ENCODE data around the gene LMO1. TPM values are rescaled to one million over a fixed set of nuclear protein-coding genes. Genes with fewer than 3 reads are reported as not detected.

The LMO1 gene
- total and polyA plus RNA-seq, 9 of the 15 experiments (the other 6 are each of a cell fraction or from before 2014, with no cell fraction given), result not detected

DNA sequence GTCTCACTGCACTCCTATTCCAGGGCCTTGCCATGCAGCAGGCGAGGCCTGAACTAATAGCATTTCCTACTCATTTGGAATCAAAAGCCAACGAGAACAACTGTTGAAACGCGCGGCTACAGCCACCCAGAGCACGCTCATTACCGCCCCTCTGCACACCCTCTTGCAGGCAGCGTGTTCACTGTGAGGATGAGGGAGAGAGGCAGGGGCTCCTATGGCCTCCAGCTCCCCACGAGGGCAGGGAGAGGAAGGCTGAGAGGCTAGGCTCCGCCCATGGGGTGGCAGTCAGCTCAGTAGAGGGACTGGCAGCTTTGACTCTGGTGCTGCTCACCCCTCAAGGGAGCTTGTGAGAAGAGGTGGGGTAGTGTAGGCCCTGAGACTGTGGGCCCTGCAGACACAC is 26.2 kb downstream of the LMO1 start:
- Histone ChIP-seq H3K9me1 (ENCODE audit: control insufficient read depth, insufficient read depth, low read length) (no peaks in the 10 kb centered on the region), H3K4me2 (ENCODE audit: insufficient read depth, low read length) (no peak overlapping the region), H4K20me1 (replicated peaks; ENCODE audit: control insufficient read depth, insufficient read depth, low read length) (no peaks in the 10 kb centered on the region), H2AFZ (ENCODE audit: low read depth, low read length) (no peak overlapping the region), H3K27ac (ENCODE audit: extremely low read depth, low read depth, low read length) (no peak overlapping the region), H3K9me3 (replicated peaks; ENCODE audit: control insufficient read depth, insufficient read depth, low read depth, low read length) (no peaks in the 10 kb centered on the region), H3K79me2 (ENCODE audit: control insufficient read depth, insufficient read depth, low read length) (no peaks in the 10 kb centered on the region), H3K4me1 (replicated peaks in 1 of 2; ENCODE audit: control insufficient read depth in 2 of 2, insufficient read depth in 2 of 2, low read length in 2 of 2) (no peaks in the 10 kb centered on the region; a peak in 1 of 5 replicates), H3K27me3 (ENCODE audit: control insufficient read depth in 2 of 2, insufficient read depth in 2 of 2, low read length in 2 of 2) (peaks cover 3 to 38% of the 10 kb centered on the region in 2 experiments; a peak in 3 of 5 replicates), H3K4me3 (no peak overlapping the region), H3K36me3 (ENCODE audit: control insufficient read depth, insufficient read depth, low read length) (no peaks in the 10 kb centered on the region), H3K9ac (ENCODE audit: insufficient read depth in 1 of 2, low read depth in 2 of 2, low read length in 2 of 2) (no peak overlapping the region; a peak in 1 of 4 replicates)
- intact Hi-C loops (cut with micrococcal nuclease) (no loop called here), in situ Hi-C loops (cut with MboI) (no loop called here)
- 5% methylated on average over 9 of the region's 10 CpGs for WGBS (ENCODE audit: insufficient coverage, low coverage, missing lambda C conversion rate)
- BruUV-seq (replicated peaks), result no TSS peak
- ChIA-PET CTCF (ENCODE audit: low intra/inter-chr PET ratio) (no interaction called here), POLR2A (interaction anchor here (0.6 kb wide), 1 partner anchor 12 kb away, joined by 3 read pairs; no protein-coding TSS in a partner anchor)
- ATAC-seq (no peak; the same call in 2 of the 3 replicates), FAIRE-seq (no peak), DNase-seq (ENCODE audit: extremely low read depth in 1 of 4, low spot score in 3 of 4) (no peak)
- TF ChIP-seq, protein P1, sequence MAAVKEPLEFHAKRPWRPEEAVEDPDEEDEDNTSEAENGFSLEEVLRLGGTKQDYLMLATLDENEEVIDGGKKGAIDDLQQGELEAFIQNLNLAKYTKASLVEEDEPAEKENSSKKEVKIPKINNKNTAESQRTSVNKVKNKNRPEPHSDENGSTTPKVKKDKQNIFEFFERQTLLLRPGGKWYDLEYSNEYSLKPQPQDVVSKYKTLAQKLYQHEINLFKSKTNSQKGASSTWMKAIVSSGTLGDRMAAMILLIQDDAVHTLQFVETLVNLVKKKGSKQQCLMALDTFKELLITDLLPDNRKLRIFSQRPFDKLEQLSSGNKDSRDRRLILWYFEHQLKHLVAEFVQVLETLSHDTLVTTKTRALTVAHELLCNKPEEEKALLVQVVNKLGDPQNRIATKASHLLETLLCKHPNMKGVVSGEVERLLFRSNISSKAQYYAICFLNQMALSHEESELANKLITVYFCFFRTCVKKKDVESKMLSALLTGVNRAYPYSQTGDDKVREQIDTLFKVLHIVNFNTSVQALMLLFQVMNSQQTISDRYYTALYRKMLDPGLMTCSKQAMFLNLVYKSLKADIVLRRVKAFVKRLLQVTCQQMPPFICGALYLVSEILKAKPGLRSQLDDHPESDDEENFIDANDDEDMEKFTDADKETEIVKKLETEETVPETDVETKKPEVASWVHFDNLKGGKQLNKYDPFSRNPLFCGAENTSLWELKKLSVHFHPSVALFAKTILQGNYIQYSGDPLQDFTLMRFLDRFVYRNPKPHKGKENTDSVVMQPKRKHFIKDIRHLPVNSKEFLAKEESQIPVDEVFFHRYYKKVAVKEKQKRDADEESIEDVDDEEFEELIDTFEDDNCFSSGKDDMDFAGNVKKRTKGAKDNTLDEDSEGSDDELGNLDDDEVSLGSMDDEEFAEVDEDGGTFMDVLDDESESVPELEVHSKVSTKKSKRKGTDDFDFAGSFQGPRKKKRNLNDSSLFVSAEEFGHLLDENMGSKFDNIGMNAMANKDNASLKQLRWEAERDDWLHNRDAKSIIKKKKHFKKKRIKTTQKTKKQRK (IDR thresholded peaks at IDR 0.05; ENCODE audit: borderline replicate concordance, low read depth, low read length), result no peak
- no peak for TF ChIP-seq KLF1 (tag; IDR thresholded peaks at IDR 0.05)
- TF ChIP-seq, protein P2, sequence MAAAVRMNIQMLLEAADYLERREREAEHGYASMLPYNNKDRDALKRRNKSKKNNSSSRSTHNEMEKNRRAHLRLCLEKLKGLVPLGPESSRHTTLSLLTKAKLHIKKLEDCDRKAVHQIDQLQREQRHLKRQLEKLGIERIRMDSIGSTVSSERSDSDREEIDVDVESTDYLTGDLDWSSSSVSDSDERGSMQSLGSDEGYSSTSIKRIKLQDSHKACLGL (CRISPR knock-in tag; IDR thresholded peaks at IDR 0.05; ENCODE audit: borderline replicate concordance, poor library complexity, severe bottlenecking), result no peak
- TF ChIP-seq, protein P3, sequence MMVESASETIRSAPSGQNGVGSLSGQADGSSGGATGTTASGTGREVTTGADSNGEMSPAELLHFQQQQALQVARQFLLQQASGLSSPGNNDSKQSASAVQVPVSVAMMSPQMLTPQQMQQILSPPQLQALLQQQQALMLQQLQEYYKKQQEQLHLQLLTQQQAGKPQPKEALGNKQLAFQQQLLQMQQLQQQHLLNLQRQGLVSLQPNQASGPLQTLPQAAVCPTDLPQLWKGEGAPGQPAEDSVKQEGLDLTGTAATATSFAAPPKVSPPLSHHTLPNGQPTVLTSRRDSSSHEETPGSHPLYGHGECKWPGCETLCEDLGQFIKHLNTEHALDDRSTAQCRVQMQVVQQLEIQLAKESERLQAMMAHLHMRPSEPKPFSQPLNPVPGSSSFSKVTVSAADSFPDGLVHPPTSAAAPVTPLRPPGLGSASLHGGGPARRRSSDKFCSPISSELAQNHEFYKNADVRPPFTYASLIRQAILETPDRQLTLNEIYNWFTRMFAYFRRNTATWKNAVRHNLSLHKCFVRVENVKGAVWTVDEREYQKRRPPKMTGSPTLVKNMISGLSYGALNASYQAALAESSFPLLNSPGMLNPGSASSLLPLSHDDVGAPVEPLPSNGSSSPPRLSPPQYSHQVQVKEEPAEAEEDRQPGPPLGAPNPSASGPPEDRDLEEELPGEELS (CRISPR knock-in tag; IDR thresholded peaks at IDR 0.05; ENCODE audit: borderline replicate concordance), result no peak
- no peak for TF ChIP-seq RAD51 (IDR thresholded peaks at IDR 0.05; ENCODE audit: borderline replicate concordance, low read depth)
- no peak for TF ChIP-seq PHB2 (IDR thresholded peaks at IDR 0.05; ENCODE audit: low read depth)
- TF ChIP-seq POLR2G (IDR thresholded peaks at IDR 0.05; ENCODE audit: low read depth, low read length), result no peak
- TF ChIP-seq, protein P4, sequence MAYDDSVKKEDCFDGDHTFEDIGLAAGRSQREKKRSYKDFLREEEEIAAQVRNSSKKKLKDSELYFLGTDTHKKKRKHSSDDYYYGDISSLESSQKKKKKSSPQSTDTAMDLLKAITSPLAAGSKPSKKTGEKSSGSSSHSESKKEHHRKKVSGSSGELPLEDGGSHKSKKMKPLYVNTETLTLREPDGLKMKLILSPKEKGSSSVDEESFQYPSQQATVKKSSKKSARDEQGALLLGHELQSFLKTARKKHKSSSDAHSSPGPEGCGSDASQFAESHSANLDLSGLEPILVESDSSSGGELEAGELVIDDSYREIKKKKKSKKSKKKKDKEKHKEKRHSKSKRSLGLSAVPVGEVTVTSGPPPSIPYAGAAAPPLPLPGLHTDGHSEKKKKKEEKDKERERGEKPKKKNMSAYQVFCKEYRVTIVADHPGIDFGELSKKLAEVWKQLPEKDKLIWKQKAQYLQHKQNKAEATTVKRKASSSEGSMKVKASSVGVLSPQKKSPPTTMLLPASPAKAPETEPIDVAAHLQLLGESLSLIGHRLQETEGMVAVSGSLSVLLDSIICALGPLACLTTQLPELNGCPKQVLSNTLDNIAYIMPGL (CRISPR knock-in tag; IDR thresholded peaks at IDR 0.05), result no peak
- TF ChIP-seq, protein P5, sequence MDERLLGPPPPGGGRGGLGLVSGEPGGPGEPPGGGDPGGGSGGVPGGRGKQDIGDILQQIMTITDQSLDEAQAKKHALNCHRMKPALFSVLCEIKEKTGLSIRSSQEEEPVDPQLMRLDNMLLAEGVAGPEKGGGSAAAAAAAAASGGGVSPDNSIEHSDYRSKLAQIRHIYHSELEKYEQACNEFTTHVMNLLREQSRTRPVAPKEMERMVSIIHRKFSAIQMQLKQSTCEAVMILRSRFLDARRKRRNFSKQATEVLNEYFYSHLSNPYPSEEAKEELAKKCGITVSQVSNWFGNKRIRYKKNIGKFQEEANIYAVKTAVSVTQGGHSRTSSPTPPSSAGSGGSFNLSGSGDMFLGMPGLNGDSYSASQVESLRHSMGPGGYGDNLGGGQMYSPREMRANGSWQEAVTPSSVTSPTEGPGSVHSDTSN (CRISPR knock-in tag; IDR thresholded peaks at IDR 0.05; ENCODE audit: low read depth), result no peak
- TF ChIP-seq, protein P5 (tag; conservative IDR thresholded peaks at IDR 0.05; ENCODE audit: low read depth), result no peak
- no peak for TF ChIP-seq CREB1 (IDR thresholded peaks at IDR 0.05)
- TF ChIP-seq CREB1 (CRISPR knock-in tag; IDR thresholded peaks at IDR 0.05), result no peak
